AG09309 (cell line): Measurements from ENCODE around the gene DERA.
A peak's percentile ranks its signal among the peaks of the same experiment; 100 is the strongest.

Source experiments
- DNase-seq: peaks from one replicate; pipeline ENCODE4 v3.0.0-alpha.2; 2010; ENCODE audit warnings: low read depth
- H3K4me3 ChIP-seq: 2 replicates; pipeline ENCODE4 v1.5.1; 2011; ENCODE audit warnings: mild to moderate bottlenecking, low read depth, low read length, moderate library complexity; ENCODE audit not compliant: control insufficient read depth
- TF ChIP-seq, protein P1 (sequence below): IDR thresholded peaks from 2 replicates; pipeline ENCODE4 v1.5.1; 2011; ENCODE audit warnings: mild to moderate bottlenecking, low read depth, low read length, inconsistent platforms; ENCODE audit not compliant: insufficient read depth, control insufficient read depth; ENCODE audit errors: missing control alignments

The DERA gene

DNA sequence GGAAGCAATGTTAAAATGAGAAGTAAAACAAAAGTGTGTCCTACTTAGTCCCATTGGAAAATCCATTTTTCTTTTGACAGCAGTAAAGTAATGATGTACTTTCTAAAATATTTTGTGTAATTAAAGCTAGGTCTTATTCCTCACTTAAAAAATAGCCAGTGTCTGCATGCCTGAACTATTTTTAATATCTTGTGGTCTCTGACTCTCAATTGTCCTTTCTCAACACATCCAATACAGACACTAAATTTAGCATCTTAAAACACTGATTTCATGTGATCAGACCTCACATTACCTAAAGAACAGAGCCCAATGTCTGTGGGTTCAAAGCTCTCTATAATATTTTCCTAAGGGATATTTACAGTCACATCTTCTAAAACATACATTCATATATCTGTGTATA lies 108.0 kb downstream of the DERA start:
- no peak overlapping the region for H3K4me3 ChIP-seq
- DNase-seq, result no peak
- TF ChIP-seq, protein P1, sequence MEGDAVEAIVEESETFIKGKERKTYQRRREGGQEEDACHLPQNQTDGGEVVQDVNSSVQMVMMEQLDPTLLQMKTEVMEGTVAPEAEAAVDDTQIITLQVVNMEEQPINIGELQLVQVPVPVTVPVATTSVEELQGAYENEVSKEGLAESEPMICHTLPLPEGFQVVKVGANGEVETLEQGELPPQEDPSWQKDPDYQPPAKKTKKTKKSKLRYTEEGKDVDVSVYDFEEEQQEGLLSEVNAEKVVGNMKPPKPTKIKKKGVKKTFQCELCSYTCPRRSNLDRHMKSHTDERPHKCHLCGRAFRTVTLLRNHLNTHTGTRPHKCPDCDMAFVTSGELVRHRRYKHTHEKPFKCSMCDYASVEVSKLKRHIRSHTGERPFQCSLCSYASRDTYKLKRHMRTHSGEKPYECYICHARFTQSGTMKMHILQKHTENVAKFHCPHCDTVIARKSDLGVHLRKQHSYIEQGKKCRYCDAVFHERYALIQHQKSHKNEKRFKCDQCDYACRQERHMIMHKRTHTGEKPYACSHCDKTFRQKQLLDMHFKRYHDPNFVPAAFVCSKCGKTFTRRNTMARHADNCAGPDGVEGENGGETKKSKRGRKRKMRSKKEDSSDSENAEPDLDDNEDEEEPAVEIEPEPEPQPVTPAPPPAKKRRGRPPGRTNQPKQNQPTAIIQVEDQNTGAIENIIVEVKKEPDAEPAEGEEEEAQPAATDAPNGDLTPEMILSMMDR, result no peak

DNA sequence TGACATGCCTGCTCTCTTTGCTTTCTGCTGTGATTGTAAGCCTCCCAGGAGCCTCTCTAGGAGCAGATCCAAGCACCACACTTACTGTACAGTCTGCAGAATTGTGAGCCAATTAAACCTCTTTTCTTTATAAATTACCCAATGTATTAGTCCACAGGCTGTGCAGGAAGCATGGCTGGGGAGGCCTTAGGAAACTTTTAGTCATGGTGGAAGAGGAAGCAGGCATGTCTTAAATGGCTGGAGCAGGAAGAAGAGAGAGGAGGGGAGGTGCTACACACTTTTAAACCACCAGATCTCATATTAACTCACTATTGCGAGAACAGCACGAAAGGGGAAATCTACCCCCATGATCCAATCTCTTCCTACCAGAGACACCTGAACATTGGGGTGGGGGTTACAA lies 108.9 kb downstream of the DERA start:
- no peak for DNase-seq
- TF ChIP-seq, protein P1, result no peak
- no peak overlapping the region for H3K4me3 ChIP-seq

DNA sequence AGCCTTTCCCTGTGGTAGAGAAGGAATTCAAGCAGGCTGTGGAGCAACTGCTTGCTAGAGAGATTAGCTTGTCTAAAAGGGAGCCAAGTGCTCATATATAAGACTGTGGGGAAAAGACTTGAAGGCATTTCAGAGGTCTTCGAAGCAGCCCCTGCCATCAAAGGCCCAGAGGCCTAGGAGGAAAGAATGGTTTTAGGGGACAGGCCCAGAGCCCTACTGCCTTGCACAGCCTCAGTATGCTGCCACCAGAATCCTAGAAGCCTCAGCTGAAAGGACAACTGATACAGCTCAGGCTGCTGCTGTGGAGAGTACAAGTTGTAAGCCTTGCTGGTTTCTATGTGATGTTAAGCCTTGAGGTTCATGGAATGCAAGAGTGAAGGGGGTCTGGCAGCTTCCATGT lies 109.9 kb downstream of the DERA start:
- H3K4me3 ChIP-seq, result no peak overlapping the region
- DNase-seq, result no peak
- TF ChIP-seq, protein P1, result no peak

DNA sequence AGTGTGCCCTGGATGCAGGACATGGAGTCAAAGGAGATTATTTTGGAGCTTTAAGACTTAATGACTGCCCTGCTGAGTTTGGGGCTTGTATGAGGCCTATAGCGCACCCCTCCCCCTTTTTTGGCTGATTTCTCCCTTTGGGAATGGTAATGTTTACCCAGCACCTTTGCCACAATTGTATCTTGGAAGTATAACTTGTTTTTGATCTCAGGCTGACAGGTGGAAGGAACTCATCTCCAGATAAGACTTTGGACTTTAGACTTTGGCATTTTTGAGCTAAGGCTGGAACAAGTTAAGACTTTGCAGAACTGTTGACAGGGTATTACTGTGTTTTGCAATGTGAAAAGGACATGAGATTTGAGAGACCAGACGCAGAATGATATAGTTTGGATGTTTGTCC lies 110.5 kb downstream of the DERA start:
- TF ChIP-seq, protein P1, result no peak
- no peak overlapping the region for H3K4me3 ChIP-seq

DNA sequence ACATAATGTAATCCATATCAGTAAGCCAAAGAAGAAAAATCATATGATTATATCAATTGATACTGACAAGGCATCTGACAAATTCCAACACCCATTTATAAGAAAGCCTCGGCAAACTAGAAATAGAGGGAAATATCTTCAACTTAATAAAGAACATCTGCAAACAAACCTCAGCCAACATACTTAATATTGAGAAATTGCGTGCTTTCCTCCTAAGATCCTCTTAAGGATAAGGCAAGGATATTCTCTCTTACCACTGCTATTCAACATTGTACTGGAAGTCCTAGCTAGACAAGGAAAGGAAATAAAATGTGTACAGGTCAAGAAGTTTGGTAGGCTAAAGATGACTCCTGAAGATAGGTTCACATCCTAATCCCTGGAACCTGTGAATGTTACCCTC lies 115.9 kb downstream of the DERA start:
- peak; percentile 31 for DNase-seq
- no peak overlapping the region for H3K4me3 ChIP-seq
- TF ChIP-seq, protein P1, result no peak

More for the DNA sequence above, 110.5 kb downstream of the DERA start:
- no peak for DNase-seq

DNA sequence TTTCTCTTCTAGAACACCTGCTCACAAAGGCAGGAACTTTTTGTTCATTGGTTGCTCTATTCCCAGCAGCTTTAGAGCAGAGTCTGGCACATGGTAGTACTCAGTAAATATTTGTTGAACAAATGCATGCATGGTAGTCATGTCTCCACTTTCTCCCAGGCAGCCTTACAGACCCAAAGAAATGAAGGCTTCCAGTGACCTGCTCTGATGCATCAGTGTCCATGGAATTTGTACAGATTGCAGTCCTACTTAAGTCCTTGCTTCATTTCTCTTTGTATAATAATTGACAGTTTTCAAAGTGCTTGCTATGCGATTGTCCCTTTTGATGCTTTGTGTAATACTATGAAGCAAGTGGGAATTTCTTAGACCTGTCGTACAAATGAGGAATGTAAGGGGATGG lies 119.6 kb downstream of the DERA start:
- no peak for DNase-seq
- H3K4me3 ChIP-seq, result no peak overlapping the region
- TF ChIP-seq, protein P1, result no peak
